OCI-LY1 (cell line): ENCODE data around the gene ZNG1B.
"Not testable (repeated sequence)": the region's sequence is repeated elsewhere in the genome, so short reads cannot be mapped to it uniquely, and the experiment has no call there.

Experiments used
- H2AFZ ChIP-seq: fragments of 200-600 bp; sonication (generic), shearing (Covaris generic); 2 replicates; pipeline ENCODE4 v1.6.0; 2014; ENCODE audit warnings: antibody characterized with exemption, mild to moderate bottlenecking, low read length
- H3F3A ChIP-seq: fragments of 200-600 bp; sonication (generic), shearing (Covaris generic); 2 replicates; pipeline ENCODE4 v1.6.0; 2014; ENCODE audit warnings: mild to moderate bottlenecking, antibody characterized with exemption, low read length, moderate library complexity; ENCODE audit not compliant: insufficient read depth
- H3K27ac ChIP-seq: fragments of 200-600 bp; sonication (generic); 2 replicates; pipeline ENCODE4 v1.5.1; 2014; ENCODE audit warnings: low read length, mixed run types, mild to moderate bottlenecking, low read depth; ENCODE audit not compliant: poor library complexity, severe bottlenecking
- H3K27me3 ChIP-seq: fragments of 200-600 bp; sonication (generic); 2 replicates; pipeline ENCODE4 v1.6.0; 2014; ENCODE audit warnings: antibody characterized with exemption, mild to moderate bottlenecking, low read length, moderate library complexity; ENCODE audit not compliant: insufficient read depth
- H3K36me3 ChIP-seq: fragments of 200-600 bp; sonication (generic); 2 replicates; pipeline ENCODE4 v1.6.1; 2014; ENCODE audit warnings: mild to moderate bottlenecking, antibody characterized with exemption, low read length, moderate library complexity, mixed read lengths; ENCODE audit not compliant: insufficient read depth
- H3K4me1 ChIP-seq: fragments of 200-600 bp; sonication (generic); 2 replicates; pipeline ENCODE4 v1.5.1; 2014; ENCODE audit warnings: mild to moderate bottlenecking, low read length, moderate library complexity; ENCODE audit not compliant: insufficient read depth, severe bottlenecking
- H3K4me2 ChIP-seq: fragments of 200-600 bp; sonication (generic), shearing (Covaris generic); 2 replicates; pipeline ENCODE4 v1.6.1; 2014; ENCODE audit warnings: low read length
- H3K4me3 ChIP-seq: fragments of 200-600 bp; sonication (generic); 2 replicates; pipeline ENCODE4 v1.5.1; 2014; ENCODE audit warnings: low read length, low read depth, mild to moderate bottlenecking, mixed read lengths; ENCODE audit not compliant: poor library complexity, severe bottlenecking
- H3K79me2 ChIP-seq: fragments of 200-600 bp; shearing (Covaris generic); 2 replicates; pipeline ENCODE4 v1.6.1; 2016; ENCODE audit warnings: mixed run types, low read length, mixed read lengths; ENCODE audit not compliant: insufficient read depth
- H3K9ac ChIP-seq: fragments of 200-600 bp; sonication (generic), shearing (Covaris generic); 2 replicates; pipeline ENCODE4 v1.6.1; 2014; ENCODE audit warnings: mild to moderate bottlenecking, low read length, mixed read lengths
- H3K9me2 ChIP-seq: fragments of 200-600 bp; sonication (generic), shearing (Covaris generic); 2 replicates; pipeline ENCODE4 v1.6.1; 2014; ENCODE audit warnings: low read depth, mild to moderate bottlenecking, low read length, mixed read lengths
- H3K9me3 ChIP-seq: fragments of 200-600 bp; shearing (Covaris generic); 2 replicates; pipeline ENCODE4 v1.6.1; 2014; ENCODE audit warnings: low read length, mixed read lengths
- H4K20me1 ChIP-seq: fragments of 200-600 bp; sonication (generic), shearing (Covaris generic); 2 replicates; pipeline ENCODE4 v1.6.0; 2016; ENCODE audit warnings: mild to moderate bottlenecking, low read length; ENCODE audit not compliant: insufficient read depth

Gene ZNG1B

DNA sequence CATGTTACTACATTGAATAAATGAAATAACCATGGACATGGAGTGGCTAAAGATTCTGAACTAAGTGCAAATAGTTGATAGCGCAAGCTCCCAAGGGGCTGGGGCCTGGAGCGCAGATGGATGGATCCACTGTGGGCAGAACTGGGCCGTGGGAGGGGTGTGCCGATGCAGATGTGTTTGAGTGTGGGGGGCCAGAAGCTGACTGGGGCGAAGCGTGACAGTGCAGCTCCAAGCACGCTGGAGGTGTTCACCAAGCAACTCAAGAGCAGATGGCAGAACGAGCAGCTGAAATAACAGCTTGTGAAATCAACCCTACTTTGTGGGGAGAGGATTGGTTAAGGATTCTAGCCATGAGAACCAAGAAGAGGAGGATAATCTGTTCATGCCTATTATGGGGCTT, 78.0 kb downstream of the ZNG1B start:
- H3K36me3 ChIP-seq, H3K27me3 ChIP-seq, H3K4me1 ChIP-seq, H3K27ac ChIP-seq, H3K9me3 ChIP-seq, H3K9ac ChIP-seq, H3K9me2 ChIP-seq, H3K4me3 ChIP-seq, H2AFZ ChIP-seq, H3K4me2 ChIP-seq, H3F3A ChIP-seq, H3K79me2 ChIP-seq, H4K20me1 ChIP-seq: not testable (repeated sequence)

DNA sequence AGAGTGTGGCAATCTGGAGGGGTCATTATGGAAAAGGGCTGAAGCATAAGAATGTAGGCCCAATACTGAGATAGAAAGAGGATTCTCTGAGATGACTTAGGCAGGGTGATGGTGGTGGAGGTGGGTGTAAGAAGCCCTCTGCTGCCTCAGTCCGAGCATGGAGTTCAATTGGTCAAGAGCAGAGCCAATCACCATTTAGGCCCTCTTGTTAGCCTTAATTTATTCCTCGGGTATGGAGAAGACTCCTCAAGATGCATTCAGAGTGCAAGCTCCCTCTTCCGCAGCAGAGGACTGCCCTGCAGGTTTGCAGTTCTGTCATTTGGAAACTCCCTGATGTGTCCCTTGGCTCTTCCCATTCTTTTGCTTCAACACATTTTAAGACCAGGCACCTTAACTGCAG, 78.5 kb downstream of the ZNG1B start:
- not testable (repeated sequence) for H3K9me3 ChIP-seq, H3F3A ChIP-seq, H4K20me1 ChIP-seq, H3K27me3 ChIP-seq, H3K9ac ChIP-seq, H3K4me2 ChIP-seq, H3K36me3 ChIP-seq, H3K9me2 ChIP-seq, H2AFZ ChIP-seq, H3K27ac ChIP-seq, H3K4me1 ChIP-seq, H3K79me2 ChIP-seq, H3K4me3 ChIP-seq

DNA sequence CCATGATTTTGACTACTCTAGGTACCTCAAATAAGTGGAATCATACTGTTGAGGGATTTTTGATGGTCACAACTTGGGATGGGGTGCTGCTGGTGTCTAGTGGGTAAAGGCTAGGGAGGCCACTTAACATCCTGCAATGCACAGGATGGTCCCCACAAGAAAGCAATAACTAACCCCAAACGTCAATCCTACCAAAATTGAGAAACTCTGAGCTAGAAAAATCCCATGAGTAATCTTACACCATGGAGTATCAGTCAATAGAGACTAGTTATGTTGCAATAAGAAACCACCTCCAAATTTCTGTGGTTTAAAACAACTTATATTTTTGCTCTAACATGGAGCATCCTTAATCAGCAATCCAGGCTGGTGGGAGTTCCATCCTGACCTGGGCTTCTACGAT, 79.5 kb downstream of the ZNG1B start:
- H3K36me3 ChIP-seq, H3K79me2 ChIP-seq, H2AFZ ChIP-seq, H4K20me1 ChIP-seq, H3K4me3 ChIP-seq, H3K9ac ChIP-seq, H3F3A ChIP-seq, H3K9me2 ChIP-seq, H3K27me3 ChIP-seq, H3K27ac ChIP-seq, H3K4me1 ChIP-seq, H3K4me2 ChIP-seq, H3K9me3 ChIP-seq: not testable (repeated sequence)

DNA sequence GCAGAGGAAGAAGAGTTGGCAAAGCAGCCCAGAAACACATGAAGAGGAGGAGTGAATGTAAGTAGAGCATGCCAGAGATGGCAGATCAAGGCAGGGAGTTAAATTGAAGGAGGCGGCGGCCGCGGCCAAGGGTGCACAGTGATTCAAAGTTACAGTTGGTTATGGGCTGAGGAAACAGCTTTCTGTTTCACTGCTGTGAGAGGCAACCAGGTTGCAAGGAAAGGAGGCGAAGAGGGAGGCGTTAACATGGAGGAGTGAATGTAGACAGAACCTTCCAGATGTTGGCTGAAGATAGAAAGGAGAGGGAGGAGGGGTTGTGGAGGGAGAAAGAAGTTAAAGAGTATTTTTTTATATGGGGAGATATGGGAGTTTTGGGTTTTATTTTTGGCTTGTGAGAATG, 83.3 kb downstream of the ZNG1B start:
- not testable (repeated sequence) for H3K4me1 ChIP-seq, H3K9me3 ChIP-seq, H3F3A ChIP-seq, H3K9ac ChIP-seq, H2AFZ ChIP-seq, H4K20me1 ChIP-seq, H3K36me3 ChIP-seq, H3K4me2 ChIP-seq, H3K9me2 ChIP-seq, H3K4me3 ChIP-seq, H3K27me3 ChIP-seq, H3K27ac ChIP-seq, H3K79me2 ChIP-seq

DNA sequence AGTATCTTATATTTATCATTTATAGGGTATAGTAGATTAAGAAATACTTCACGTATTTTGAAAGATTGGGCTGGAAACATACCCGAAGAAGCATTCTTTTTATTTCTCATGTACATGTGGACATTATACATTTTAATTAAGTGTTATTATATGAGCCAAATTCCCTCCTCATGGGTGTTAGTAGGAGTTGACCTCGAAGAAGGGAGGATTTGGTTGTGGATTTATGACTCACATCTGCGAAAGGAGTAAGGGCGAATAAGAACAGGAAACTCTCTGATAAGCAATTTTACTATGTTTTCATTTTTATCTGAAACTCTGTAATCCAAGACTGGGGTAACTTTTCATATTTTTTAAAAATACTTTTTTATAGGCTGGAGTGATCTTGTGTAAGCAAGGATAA, 84.0 kb downstream of the ZNG1B start:
- H3K79me2 ChIP-seq, H3F3A ChIP-seq, H3K9ac ChIP-seq, H3K27ac ChIP-seq, H3K36me3 ChIP-seq, H3K4me3 ChIP-seq, H2AFZ ChIP-seq, H3K4me1 ChIP-seq, H3K9me3 ChIP-seq, H3K9me2 ChIP-seq, H4K20me1 ChIP-seq, H3K4me2 ChIP-seq, H3K27me3 ChIP-seq: not testable (repeated sequence)

DNA sequence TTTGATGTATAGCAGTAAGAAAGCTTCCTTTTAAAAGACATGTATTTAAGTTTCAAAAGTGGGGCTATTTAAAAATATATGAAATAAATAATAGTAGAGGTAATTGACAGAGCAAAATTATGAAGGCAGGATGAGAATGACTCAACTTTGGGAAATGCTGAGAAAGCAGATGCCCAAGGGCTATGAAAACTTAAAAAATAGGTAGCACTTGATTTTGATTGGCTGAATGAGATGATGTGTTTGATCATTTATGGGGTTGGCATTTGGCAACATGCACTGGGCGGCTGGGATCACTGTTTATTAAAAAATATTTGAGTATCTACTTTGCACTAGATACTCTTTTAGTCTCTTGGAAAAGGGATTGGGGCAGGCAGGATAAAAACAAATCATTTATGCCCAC, 87.5 kb downstream of the ZNG1B start:
- H3K4me2 ChIP-seq, H3K9me3 ChIP-seq, H3K79me2 ChIP-seq, H3K27me3 ChIP-seq, H3K4me3 ChIP-seq, H4K20me1 ChIP-seq, H3K36me3 ChIP-seq, H3K27ac ChIP-seq, H2AFZ ChIP-seq, H3F3A ChIP-seq, H3K4me1 ChIP-seq, H3K9me2 ChIP-seq, H3K9ac ChIP-seq: not testable (repeated sequence)

DNA sequence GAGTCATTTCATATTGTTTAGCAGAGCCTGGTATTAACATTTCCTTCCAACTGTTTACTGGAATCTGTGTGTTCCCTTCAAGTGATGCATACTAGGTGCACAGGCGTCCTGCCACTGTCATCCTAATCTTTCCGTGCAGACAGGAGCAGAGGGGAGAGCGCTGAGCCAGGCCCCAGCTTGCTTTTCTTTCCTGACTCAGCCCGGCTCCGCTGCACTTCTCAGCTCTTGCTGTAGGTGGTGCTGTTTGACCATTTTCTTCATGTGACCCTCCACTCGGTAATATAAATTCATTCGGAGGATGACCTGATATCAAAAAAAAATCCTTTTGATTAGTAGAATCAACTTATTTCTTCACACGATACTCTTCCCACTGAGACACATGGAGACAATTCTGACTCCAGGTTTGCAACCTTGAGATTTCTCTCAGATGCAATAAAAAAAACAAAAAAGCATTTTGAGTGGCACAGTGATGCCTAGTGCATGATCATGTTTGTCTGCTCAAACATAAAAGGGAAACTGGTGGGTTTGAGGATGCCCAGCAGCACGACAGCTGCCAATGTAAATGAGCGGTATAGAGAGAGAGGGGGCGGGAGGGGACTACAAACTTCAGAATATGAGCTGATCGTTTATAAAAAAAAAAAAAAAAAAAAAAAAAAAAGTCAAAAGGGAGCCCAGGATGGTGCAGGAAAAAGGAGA, 90.0 kb downstream of the ZNG1B start:
- not testable (repeated sequence) for H4K20me1 ChIP-seq, H3K4me2 ChIP-seq, H3K9ac ChIP-seq, H3K27ac ChIP-seq, H3K79me2 ChIP-seq, H3K9me3 ChIP-seq, H3K4me3 ChIP-seq, H3K36me3 ChIP-seq, H2AFZ ChIP-seq, H3F3A ChIP-seq, H3K4me1 ChIP-seq, H3K9me2 ChIP-seq, H3K27me3 ChIP-seq

DNA sequence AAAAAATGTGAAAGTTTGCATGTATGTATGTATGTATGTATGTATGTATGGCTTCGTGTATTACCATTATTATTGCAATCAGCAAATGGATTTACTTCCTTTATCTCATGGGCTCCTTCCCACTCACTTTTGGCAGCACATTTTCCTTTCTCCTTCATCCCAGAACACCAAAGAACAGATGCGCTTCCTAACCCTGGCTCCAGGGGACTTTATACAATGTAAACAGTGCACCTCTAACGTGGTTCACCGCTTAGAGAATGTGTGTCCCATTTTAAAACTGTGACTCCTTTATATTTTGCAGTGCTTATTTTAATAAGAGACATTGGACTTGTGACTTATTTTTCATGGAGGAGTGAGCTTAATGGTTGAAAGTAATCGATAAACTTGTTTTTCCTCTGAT, 90.6 kb downstream of the ZNG1B start:
- H4K20me1 ChIP-seq, H2AFZ ChIP-seq, H3K4me1 ChIP-seq, H3F3A ChIP-seq, H3K27ac ChIP-seq, H3K9me3 ChIP-seq, H3K27me3 ChIP-seq, H3K9ac ChIP-seq, H3K4me3 ChIP-seq, H3K4me2 ChIP-seq, H3K9me2 ChIP-seq, H3K36me3 ChIP-seq, H3K79me2 ChIP-seq: not testable (repeated sequence)
